K562 (cell line): ENCODE data around the gene ERVMER34-1. TPM values are rescaled to one million over a fixed set of nuclear protein-coding genes. Genes with fewer than 3 reads are reported as not detected.

ENCODE experiments used
- ATAC-seq: fragments of 200-7000 bp; cut with Tn5 transposase; 3 replicates; pipeline ENCODE4 v1.9.1; 2020; ENCODE audit warnings: moderate library complexity
- BruUV-seq: library from RNA; stranded (reverse); fragments of 400-500 nt; replicated peaks from 2 replicates; lab custom pipeline; 2021; lab: Mats Ljungman, UMichigan
- CTCF ChIA-PET: fragments of 300-600 bp; formaldehyde crosslinking; extraction: SDS; loops from one replicate; lab custom pipeline; 2021; ENCODE audit warnings: low intra/inter-chr PET ratio; lab: Yijun Ruan, JAX
- POLR2A ChIA-PET: fragments of 300-600, 350-650 bp; sonication (Branson Sonifier 250); formaldehyde crosslinking; extraction: SDS; loops from one replicate; lab custom pipeline; 2021; ENCODE audit warnings: antibody characterized with exemption, inconsistent platforms; lab: Yijun Ruan, JAX
- DNase-seq, 4 experiments: peaks; one replicate each; pipeline versions ENCODE4 v3.0.0 to v3.0.0-alpha.2; 2011 to 2018; ENCODE audit warnings: low spot score in 3 of 4, mixed read lengths in 3 of 4; ENCODE audit errors: extremely low read depth in 1 of 4
- FAIRE-seq: peaks from 2 replicates; lab custom pipeline; 2011; peaks lifted over from hg19 to GRCh38; lab: Jason Lieb, UNC
- H2AFZ ChIP-seq: 2 replicates; pipeline ENCODE4 v1.6.0; 2011; ENCODE audit warnings: low read depth, low read length, control low read depth, inconsistent platforms
- H3K27ac ChIP-seq: fragments of 200-600 bp; 3 replicates; pipeline ENCODE4 v1.8.0; 2011; ENCODE audit warnings: low read depth, mild to moderate bottlenecking, control low read depth, inconsistent platforms, low read length, moderate library complexity, mixed read lengths; ENCODE audit errors: extremely low read depth
- H3K27me3 ChIP-seq, 2 experiments: fragments of 300-600 bp in 1 of 2; 2 replicates in 1 of 2; 3 replicates in 1 of 2; pipeline versions ENCODE4 v1.6.0 to v1.8.0; 2011; ENCODE audit warnings: inconsistent platforms in 2 of 2, low read length in 2 of 2, mild to moderate bottlenecking in 1 of 2, mixed read lengths in 1 of 2, moderate library complexity in 1 of 2; ENCODE audit not compliant: control insufficient read depth in 2 of 2, insufficient read depth in 2 of 2
- H3K36me3 ChIP-seq: fragments of 300-600 bp; 3 replicates; pipeline ENCODE4 v1.8.0; 2011; ENCODE audit warnings: mild to moderate bottlenecking, low read length, inconsistent platforms; ENCODE audit not compliant: control insufficient read depth, insufficient read depth
- H3K4me1 ChIP-seq, 2 experiments: fragments of 200-600 bp in 1 of 2; replicated peaks in 1 of 2; 2 replicates in 1 of 2; 3 replicates in 1 of 2; pipeline versions ENCODE4 v1.5.1 to v1.8.0; 2011; ENCODE audit warnings: inconsistent platforms in 2 of 2, low read length in 2 of 2, mild to moderate bottlenecking in 1 of 2, mixed read lengths in 1 of 2, moderate library complexity in 1 of 2; ENCODE audit not compliant: control insufficient read depth in 2 of 2, insufficient read depth in 2 of 2
- H3K4me2 ChIP-seq: 2 replicates; pipeline ENCODE4 v1.6.1; 2011; ENCODE audit warnings: low read length, control low read depth, inconsistent platforms, mixed read lengths; ENCODE audit not compliant: insufficient read depth
- H3K4me3 ChIP-seq: fragments of 200-600 bp; sonication (generic), shearing (Covaris generic); 2 replicates; pipeline ENCODE4 v1.5.1; 2016; ENCODE audit warnings: control low read depth, inconsistent platforms
- H3K79me2 ChIP-seq: fragments of 200-600 bp; 3 replicates; pipeline ENCODE4 v1.8.0; 2011; ENCODE audit warnings: low read length, inconsistent platforms; ENCODE audit not compliant: control insufficient read depth, insufficient read depth
- H3K9ac ChIP-seq, 2 experiments: 2 replicates each; pipeline versions ENCODE4 v1.6.0 to v1.6.1; 2011; ENCODE audit warnings: low read depth in 2 of 2, low read length in 2 of 2, control low read depth in 1 of 2, inconsistent platforms in 1 of 2, mild to moderate bottlenecking in 1 of 2, mixed read lengths in 1 of 2; ENCODE audit not compliant: insufficient read depth in 1 of 2
- H3K9me1 ChIP-seq: one replicate; pipeline ENCODE4 v1.6.0; 2011; ENCODE audit warnings: inconsistent platforms, mild to moderate bottlenecking, low read length, moderate library complexity; ENCODE audit not compliant: control insufficient read depth, insufficient read depth
- H3K9me3 ChIP-seq: replicated peaks from 2 replicates; pipeline ENCODE4 v1.5.1; 2011; ENCODE audit warnings: low read depth, low read length, inconsistent platforms; ENCODE audit not compliant: control insufficient read depth, insufficient read depth
- H4K20me1 ChIP-seq: replicated peaks from 2 replicates; pipeline ENCODE4 v1.6.1; 2011; ENCODE audit warnings: low read length, inconsistent platforms, mixed read lengths; ENCODE audit not compliant: control insufficient read depth, insufficient read depth
- FIP1L1 ChIP-seq: fragments of 200-400 bp; formaldehyde crosslinking; IDR thresholded peaks from 2 replicates; pipeline ENCODE4 v1.6.1; 2018; ENCODE audit warnings: mild to moderate bottlenecking, low read depth, low read length; ENCODE audit not compliant: poor library complexity, severe bottlenecking
- GTF2A2 ChIP-seq: IDR thresholded peaks from 2 replicates; pipeline ENCODE4 v1.6.1; 2016; ENCODE audit warnings: mild to moderate bottlenecking, missing genetic modification characterization, missing compliant biosample characterization
- NCOA4 ChIP-seq: fragments of 450-650 bp; IDR thresholded peaks from 2 replicates; pipeline ENCODE4 v1.6.1; 2018; ENCODE audit warnings: mild to moderate bottlenecking; ENCODE audit not compliant: partially characterized antibody
- NFIC ChIP-seq: fragments of 450-650 bp; IDR thresholded peaks from 2 replicates; pipeline ENCODE4 v1.6.1; 2017; ENCODE audit warnings: mild to moderate bottlenecking, inconsistent platforms
- PCBP2 ChIP-seq: fragments of 200-400 bp; formaldehyde crosslinking; IDR thresholded peaks from 2 replicates; pipeline ENCODE4 v1.6.1; 2018; ENCODE audit warnings: low read length, low read depth, mild to moderate bottlenecking, moderate library complexity; ENCODE audit not compliant: poor library complexity, severe bottlenecking
- SRSF7 ChIP-seq: fragments of 200-400 bp; formaldehyde crosslinking; optimal IDR thresholded peaks from 2 replicates; pipeline ENCODE3; 2017; ENCODE audit warnings: mild to moderate bottlenecking, low read depth, low read length
- ZNF217 ChIP-seq: sonication (generic); formaldehyde crosslinking; IDR thresholded peaks from 2 replicates; pipeline ENCODE4 v1.8.0; 2022; ENCODE audit warnings: mild to moderate bottlenecking, missing genetic modification reagents
- WGBS: fragments of 100-300 bp; shearing (Covaris generic); methylation state at CpG from one replicate; pipeline ENCODE4 v1.1.6; 2016; ENCODE audit warnings: low coverage, mixed read lengths; ENCODE audit not compliant: insufficient coverage; ENCODE audit errors: missing lambda C conversion rate; 5-methylcytosine and 5-hydroxymethylcytosine counted together
- in situ Hi-C: fragments of 300-500 bp; cut with MboI; formaldehyde crosslinking; loops from 4 replicates; pipeline ENCODE4 v1.15.0; 2018; ENCODE audit warnings: inconsistent platforms, mixed read lengths
- intact Hi-C: fragments of 100-400 bp; cut with micrococcal nuclease; formaldehyde crosslinking; loops from 2 replicates; pipeline ENCODE4 v1.14.2; 2022
- polyA plus RNA-seq, 8 experiments: library from polyadenylated mRNA; depleted of rRNA in 4 of 8; stranded (reverse) in 5 of 8; unstranded in 3 of 8; fragments of >200 nt; fragmentation: Nextera tagmentation in 2 of 8; fragmentation: Illumina TruSeq in 1 of 8; extraction: Ambion mirVana in 2 of 8; extraction: Trizol in 1 of 8; gene quantifications; 2 replicates each; pipeline versions ENCODE4 v1.2.1 to v1.2.3, GENCODE V29; 2011 to 2014; ENCODE audit warnings: inconsistent platforms in 1 of 8, missing spikeins in 1 of 8
- total RNA-seq, 7 experiments: library from RNA; depleted of rRNA in 6 of 7; stranded (reverse); fragments of >200 nt in 6 of 7; fragmentation: Illumina TruSeq in 2 of 7; extraction: Trizol in 2 of 7; gene quantifications; 2 replicates each; pipeline versions ENCODE4 v1.2.1 to v1.2.3, GENCODE V29; 2011 to 2021; ENCODE audit warnings: low replicate concordance in 1 of 7
- TF ChIP-seq, protein P1 (sequence below): fragments of 450-650 bp; conservative IDR thresholded peaks from 2 replicates; pipeline ENCODE4 v1.6.1; 2016; ENCODE audit warnings: missing genetic modification characterization, low read depth, mild to moderate bottlenecking, control low read depth, missing compliant biosample characterization
- TF ChIP-seq, protein P2 (sequence below): fragments of 450-650 bp; formaldehyde crosslinking; IDR thresholded peaks from 2 replicates; pipeline ENCODE4 v1.4.0; 2020; ENCODE audit warnings: mild to moderate bottlenecking
- TF ChIP-seq, protein P3 (sequence below), 2 experiments: fragments of 450-650 bp in 1 of 2; sonication (generic) in 1 of 2; formaldehyde crosslinking; conservative IDR thresholded peaks; 2 replicates each; pipeline versions ENCODE4 v1.4.0 to v1.8.1; 2020 to 2022; ENCODE audit warnings: mild to moderate bottlenecking in 1 of 2, missing genetic modification reagents in 1 of 2
- TF ChIP-seq, protein P4 (sequence below): sonication (generic); formaldehyde crosslinking; IDR thresholded peaks from 2 replicates; pipeline ENCODE4 v1.9.0; 2022; ENCODE audit warnings: mild to moderate bottlenecking, missing genetic modification reagents
- TF ChIP-seq, protein P5 (sequence below): sonication (generic); formaldehyde crosslinking; IDR thresholded peaks from 2 replicates; pipeline ENCODE4 v1.8.0; 2022; ENCODE audit warnings: mild to moderate bottlenecking, low read depth, missing genetic modification reagents

The ERVMER34-1 gene
- total and polyA plus RNA-seq, 9 of the 15 experiments (the other 6 are each of a cell fraction or from before 2014, with no cell fraction given) = 0.04 to 0.57 (median 0.25) TPM

DNA sequence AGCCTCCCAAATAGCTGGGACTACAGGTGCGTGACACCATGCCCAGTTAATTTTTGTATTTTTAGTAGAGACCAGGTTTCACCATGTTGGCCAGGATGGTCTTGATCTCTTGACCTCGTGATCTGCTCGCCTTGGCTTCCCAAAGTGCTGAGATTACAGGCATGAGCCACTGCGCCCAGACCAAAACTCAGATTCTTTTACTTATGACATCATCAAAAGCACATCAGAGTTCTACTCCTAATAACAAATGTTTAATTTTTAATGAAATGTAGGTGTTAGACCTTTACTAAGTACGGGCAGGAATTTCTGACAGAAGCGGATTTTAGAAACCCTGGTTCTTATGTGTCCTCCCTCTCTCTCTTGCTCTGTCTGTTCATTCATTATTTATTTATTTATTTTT, 38.5 kb upstream of the ERVMER34-1 start:
- Histone ChIP-seq H3K4me2 (no peak overlapping the region), H3K9me1 (no peaks in the 10 kb centered on the region), H3K27ac (no peak overlapping the region), H3K79me2 (no peaks in the 10 kb centered on the region), H3K4me1 (no peaks in the 10 kb centered on the region), H3K4me3 (no peak overlapping the region), H3K9ac (no peak overlapping the region), H2AFZ (no peak overlapping the region), H4K20me1 (no peaks in the 10 kb centered on the region), H3K27me3 (peaks cover 0 to 7% of the 10 kb centered on the region in 2 experiments; a peak in 3 of 5 replicates), H3K9me3 (no peaks in the 10 kb centered on the region), H3K36me3 (no peaks in the 10 kb centered on the region)
- CTCF ChIA-PET = no interaction called here
- BruUV-seq = no TSS peak
- TF ChIP-seq PCBP2 (no peak), ZNF217 (CRISPR knock-in tag) (no peak), SRSF7 (no peak), GTF2A2 (tag) (no peak), FIP1L1 (no peak), NFIC (no peak), NCOA4 (no peak)
- TF ChIP-seq, protein P1, sequence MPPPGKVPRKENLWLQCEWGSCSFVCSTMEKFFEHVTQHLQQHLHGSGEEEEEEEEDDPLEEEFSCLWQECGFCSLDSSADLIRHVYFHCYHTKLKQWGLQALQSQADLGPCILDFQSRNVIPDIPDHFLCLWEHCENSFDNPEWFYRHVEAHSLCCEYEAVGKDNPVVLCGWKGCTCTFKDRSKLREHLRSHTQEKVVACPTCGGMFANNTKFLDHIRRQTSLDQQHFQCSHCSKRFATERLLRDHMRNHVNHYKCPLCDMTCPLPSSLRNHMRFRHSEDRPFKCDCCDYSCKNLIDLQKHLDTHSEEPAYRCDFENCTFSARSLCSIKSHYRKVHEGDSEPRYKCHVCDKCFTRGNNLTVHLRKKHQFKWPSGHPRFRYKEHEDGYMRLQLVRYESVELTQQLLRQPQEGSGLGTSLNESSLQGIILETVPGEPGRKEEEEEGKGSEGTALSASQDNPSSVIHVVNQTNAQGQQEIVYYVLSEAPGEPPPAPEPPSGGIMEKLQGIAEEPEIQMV = no peak
- TF ChIP-seq, protein P2, sequence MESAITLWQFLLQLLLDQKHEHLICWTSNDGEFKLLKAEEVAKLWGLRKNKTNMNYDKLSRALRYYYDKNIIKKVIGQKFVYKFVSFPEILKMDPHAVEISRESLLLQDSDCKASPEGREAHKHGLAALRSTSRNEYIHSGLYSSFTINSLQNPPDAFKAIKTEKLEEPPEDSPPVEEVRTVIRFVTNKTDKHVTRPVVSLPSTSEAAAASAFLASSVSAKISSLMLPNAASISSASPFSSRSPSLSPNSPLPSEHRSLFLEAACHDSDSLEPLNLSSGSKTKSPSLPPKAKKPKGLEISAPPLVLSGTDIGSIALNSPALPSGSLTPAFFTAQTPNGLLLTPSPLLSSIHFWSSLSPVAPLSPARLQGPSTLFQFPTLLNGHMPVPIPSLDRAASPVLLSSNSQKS (CRISPR knock-in tag) = no peak
- TF ChIP-seq, protein P3, sequence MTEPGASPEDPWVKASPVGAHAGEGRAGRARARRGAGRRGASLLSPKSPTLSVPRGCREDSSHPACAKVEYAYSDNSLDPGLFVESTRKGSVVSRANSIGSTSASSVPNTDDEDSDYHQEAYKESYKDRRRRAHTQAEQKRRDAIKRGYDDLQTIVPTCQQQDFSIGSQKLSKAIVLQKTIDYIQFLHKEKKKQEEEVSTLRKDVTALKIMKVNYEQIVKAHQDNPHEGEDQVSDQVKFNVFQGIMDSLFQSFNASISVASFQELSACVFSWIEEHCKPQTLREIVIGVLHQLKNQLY (CRISPR knock-in tag; conservative IDR thresholded peaks at IDR 0.05) = no peak
- TF ChIP-seq, protein P4, sequence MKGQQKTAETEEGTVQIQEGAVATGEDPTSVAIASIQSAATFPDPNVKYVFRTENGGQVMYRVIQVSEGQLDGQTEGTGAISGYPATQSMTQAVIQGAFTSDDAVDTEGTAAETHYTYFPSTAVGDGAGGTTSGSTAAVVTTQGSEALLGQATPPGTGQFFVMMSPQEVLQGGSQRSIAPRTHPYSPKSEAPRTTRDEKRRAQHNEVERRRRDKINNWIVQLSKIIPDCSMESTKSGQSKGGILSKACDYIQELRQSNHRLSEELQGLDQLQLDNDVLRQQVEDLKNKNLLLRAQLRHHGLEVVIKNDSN (CRISPR knock-in tag) = no peak
- TF ChIP-seq, protein P5, sequence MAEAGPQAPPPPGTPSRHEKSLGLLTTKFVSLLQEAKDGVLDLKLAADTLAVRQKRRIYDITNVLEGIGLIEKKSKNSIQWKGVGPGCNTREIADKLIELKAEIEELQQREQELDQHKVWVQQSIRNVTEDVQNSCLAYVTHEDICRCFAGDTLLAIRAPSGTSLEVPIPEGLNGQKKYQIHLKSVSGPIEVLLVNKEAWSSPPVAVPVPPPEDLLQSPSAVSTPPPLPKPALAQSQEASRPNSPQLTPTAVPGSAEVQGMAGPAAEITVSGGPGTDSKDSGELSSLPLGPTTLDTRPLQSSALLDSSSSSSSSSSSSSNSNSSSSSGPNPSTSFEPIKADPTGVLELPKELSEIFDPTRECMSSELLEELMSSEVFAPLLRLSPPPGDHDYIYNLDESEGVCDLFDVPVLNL (CRISPR knock-in tag) = no peak
- intact Hi-C loops = loop anchor here (10.0 kb wide), 1 partner anchor 195 kb away; no protein-coding TSS in a partner anchor
- POLR2A ChIA-PET = interaction anchor here (0.7 kb wide), 1 partner anchor 845 kb away, joined by 4 read pairs; no protein-coding TSS in a partner anchor
- ATAC-seq (no peak), FAIRE-seq (no peak), DNase-seq (no peak)
- WGBS = 13% methylated on average over 6 of the region's 6 CpGs
- in situ Hi-C loops = no loop called here
